ENCODE measurements around the gene IP6K1.

DNA sequence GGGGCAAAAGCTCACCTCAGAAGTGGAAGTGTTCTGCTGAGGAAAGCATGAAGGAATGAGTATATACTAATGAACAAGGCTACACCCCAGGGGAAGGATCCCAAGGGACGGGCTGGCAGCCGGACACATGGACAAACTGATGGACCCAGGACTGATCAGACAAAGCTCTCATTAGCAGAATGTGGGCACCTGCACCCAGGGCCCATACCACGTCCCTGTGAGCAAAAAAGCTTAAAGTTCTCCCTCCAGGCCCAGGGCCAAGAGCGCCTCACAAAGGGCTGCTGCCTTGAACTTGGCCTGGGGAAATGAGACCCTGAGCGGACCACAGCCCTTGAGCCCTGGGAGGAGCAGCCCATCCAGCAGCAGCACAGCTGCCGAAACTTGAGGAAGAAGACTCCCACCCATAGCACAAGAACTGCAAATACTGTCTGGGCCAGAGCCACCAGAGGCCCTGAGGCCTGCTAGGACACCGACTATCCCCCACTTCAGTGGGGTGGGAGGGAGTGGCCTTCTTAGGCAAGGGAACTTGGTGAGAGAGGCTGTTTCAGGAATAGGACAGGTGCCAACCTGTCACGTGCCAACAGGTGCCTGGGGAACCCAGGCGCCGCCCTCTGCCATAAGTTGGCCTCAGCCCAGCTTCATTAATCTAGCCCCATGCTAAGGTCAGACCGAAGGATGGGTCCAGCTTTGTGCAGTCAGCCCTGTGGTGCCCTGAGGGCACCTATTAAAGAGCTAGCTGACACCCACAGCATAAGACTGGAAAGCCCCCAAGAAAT lies 60.2 kb downstream of the IP6K1 start:
- TF ChIP-seq, protein P1, sequence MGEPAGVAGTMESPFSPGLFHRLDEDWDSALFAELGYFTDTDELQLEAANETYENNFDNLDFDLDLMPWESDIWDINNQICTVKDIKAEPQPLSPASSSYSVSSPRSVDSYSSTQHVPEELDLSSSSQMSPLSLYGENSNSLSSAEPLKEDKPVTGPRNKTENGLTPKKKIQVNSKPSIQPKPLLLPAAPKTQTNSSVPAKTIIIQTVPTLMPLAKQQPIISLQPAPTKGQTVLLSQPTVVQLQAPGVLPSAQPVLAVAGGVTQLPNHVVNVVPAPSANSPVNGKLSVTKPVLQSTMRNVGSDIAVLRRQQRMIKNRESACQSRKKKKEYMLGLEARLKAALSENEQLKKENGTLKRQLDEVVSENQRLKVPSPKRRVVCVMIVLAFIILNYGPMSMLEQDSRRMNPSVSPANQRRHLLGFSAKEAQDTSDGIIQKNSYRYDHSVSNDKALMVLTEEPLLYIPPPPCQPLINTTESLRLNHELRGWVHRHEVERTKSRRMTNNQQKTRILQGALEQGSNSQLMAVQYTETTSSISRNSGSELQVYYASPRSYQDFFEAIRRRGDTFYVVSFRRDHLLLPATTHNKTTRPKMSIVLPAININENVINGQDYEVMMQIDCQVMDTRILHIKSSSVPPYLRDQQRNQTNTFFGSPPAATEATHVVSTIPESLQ (CRISPR knock-in tag; IDR thresholded peaks at IDR 0.05), result no peak
- TF ChIP-seq CTCF (IDR thresholded peaks at IDR 0.05) (no peak), CREB1 (CRISPR knock-in tag; IDR thresholded peaks at IDR 0.05) (no peak), SOX15 (CRISPR knock-in tag; IDR thresholded peaks at IDR 0.05) (no peak), ARID4B (CRISPR knock-in tag; IDR thresholded peaks at IDR 0.05; ENCODE audit: borderline replicate concordance) (no peak), ATF2 (CRISPR knock-in tag; IDR thresholded peaks at IDR 0.05; ENCODE audit: borderline replicate concordance, low read depth) (no peak), GABPB1 (CRISPR knock-in tag; IDR thresholded peaks at IDR 0.05) (no peak), AR (CRISPR knock-in tag; IDR thresholded peaks at IDR 0.05) (no peak), ZNF512 (CRISPR knock-in tag; IDR thresholded peaks at IDR 0.05; ENCODE audit: borderline replicate concordance) (no peak), KAT7 (CRISPR knock-in tag; IDR thresholded peaks at IDR 0.05; ENCODE audit: borderline replicate concordance) (no peak), ESRRA (CRISPR knock-in tag; IDR thresholded peaks at IDR 0.05; ENCODE audit: borderline replicate concordance) (no peak), ZNF121 (CRISPR knock-in tag; IDR thresholded peaks at IDR 0.05) (no peak)
- TF ChIP-seq, protein P2, sequence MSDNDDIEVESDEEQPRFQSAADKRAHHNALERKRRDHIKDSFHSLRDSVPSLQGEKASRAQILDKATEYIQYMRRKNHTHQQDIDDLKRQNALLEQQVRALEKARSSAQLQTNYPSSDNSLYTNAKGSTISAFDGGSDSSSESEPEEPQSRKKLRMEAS (CRISPR knock-in tag; IDR thresholded peaks at IDR 0.05), result no peak
- TF ChIP-seq, protein P3, sequence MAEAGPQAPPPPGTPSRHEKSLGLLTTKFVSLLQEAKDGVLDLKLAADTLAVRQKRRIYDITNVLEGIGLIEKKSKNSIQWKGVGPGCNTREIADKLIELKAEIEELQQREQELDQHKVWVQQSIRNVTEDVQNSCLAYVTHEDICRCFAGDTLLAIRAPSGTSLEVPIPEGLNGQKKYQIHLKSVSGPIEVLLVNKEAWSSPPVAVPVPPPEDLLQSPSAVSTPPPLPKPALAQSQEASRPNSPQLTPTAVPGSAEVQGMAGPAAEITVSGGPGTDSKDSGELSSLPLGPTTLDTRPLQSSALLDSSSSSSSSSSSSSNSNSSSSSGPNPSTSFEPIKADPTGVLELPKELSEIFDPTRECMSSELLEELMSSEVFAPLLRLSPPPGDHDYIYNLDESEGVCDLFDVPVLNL (CRISPR knock-in tag; IDR thresholded peaks at IDR 0.05; ENCODE audit: borderline replicate concordance, low read depth), result no peak
